Activated CD4-positive, alpha-beta memory T cell treated with anti-CD3 and anti-CD28 coated beads, Interleukin-2, amount 10 ng/mL, durations not matched to agents 7 days and 5 days (primary cell): ENCODE data around the gene PDE3B. TPM values are rescaled to one million over a fixed set of nuclear protein-coding genes. Genes with fewer than 3 reads are reported as not detected.

Source experiments
- CTCF ChIA-PET: fragments of 350-600 bp; sonication (Branson Sonifier 250); formaldehyde crosslinking; loops from one replicate; lab custom pipeline; 2021; ENCODE audit warnings: antibody characterized with exemption, inconsistent platforms; lab: Charles Lee
- POLR2A ChIA-PET: fragments of 350-600 bp; sonication (Branson Sonifier 250); formaldehyde crosslinking; loops from one replicate; lab custom pipeline; 2021; ENCODE audit warnings: antibody characterized with exemption; lab: Charles Lee
- DNase-seq: peaks from one replicate; pipeline ENCODE4 v3.0.0-alpha.2; 2020
- H3K27ac Mint-ChIP-seq: one replicate; pipeline ENCODE4 v1.8.0; 2021; ENCODE audit warnings: mild to moderate bottlenecking, mixed read lengths
- H3K27me3 Mint-ChIP-seq: one replicate; pipeline ENCODE4 v1.8.0; 2021; ENCODE audit warnings: mixed read lengths
- H3K36me3 Mint-ChIP-seq: one replicate; pipeline ENCODE4 v1.8.0; 2021; ENCODE audit warnings: low read depth, mixed read lengths
- H3K4me1 Mint-ChIP-seq: one replicate; pipeline ENCODE4 v1.8.0; 2021; ENCODE audit warnings: mixed read lengths
- H3K4me3 Mint-ChIP-seq: one replicate; pipeline ENCODE4 v1.8.0; 2021; ENCODE audit warnings: mild to moderate bottlenecking, mixed read lengths
- H3K9me3 Mint-ChIP-seq: one replicate; pipeline ENCODE4 v1.8.0; 2021; ENCODE audit warnings: mixed read lengths
- total RNA-seq, 2 experiments: library from RNA; stranded (reverse); gene quantifications; one replicate each; pipeline ENCODE4 v1.2.3, GENCODE V29; 2021

PDE3B gene
- total RNA-seq, 2 experiments from 2014 or later, result 73.9 to 74.9 TPM

DNA sequence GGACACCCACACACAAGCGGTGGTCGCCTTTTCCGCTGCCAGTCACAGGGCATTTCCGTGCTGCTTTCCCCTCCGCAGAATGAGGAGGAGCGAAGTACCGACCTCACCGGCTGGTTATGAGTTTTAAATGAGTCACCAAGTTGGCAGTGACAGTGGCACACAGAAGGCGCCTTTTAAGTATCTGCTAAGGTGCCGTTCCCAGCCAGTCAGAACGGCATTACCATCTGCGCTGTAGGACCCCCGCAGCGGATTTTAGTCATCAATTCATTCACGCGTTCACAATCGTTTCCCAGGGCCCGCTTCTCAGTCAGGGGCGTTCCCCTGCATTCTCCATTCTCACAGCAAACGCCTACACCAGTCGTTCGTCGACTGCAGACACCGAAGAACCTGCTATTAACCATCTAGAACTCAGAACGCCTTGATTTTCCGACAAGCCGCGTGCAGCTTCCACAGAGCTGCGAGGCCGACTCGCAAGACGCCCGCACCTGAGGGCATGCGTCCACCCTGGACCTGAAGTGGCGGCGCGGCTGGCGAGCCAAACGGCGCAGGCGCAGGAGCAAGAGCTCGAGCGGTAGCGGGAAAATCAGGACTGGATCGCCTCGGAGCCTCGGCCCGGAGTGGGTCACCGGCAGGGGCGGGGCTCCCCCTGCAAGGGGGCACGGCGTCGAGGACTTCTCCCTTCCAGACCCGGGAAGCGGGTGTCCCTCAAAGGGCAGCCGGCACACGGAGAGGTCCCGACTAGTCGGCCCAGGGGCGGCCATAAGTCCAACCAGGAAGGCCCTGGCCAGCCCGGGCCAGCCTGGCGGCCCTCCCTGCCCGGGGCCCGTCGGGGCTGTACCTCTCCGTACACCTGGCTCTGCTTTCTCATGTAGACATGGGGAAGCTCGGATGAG lies 247.8 kb downstream of the PDE3B start:
- peak; percentile 88 for DNase-seq
- Mint-ChIP-seq H3K9me3 (no peaks in the 10 kb centered on the region), H3K27ac (peak overlapping the region; percentile 95), H3K36me3 (peaks cover 23% of the 10 kb centered on the region), H3K27me3 (no peaks in the 10 kb centered on the region), H3K4me3 (peak overlapping the region; percentile 90), H3K4me1 (peaks cover 60% of the 10 kb centered on the region)
- POLR2A ChIA-PET, result interaction anchor here (0.6 to 3.4 kb wide), 31 partner anchors 10 to 1612 kb away, joined by 3 to 52 read pairs (median 4); partner anchors contain the start of genes COPB1, PDE3B and PSMA1
- CTCF ChIA-PET, result interaction anchor here (0.7 to 10.3 kb wide), 19 partner anchors 9 to 436 kb away, joined by 3 to 201 read pairs (median 5); partner anchors contain the start of genes COPB1, PDE3B and PSMA1

DNA sequence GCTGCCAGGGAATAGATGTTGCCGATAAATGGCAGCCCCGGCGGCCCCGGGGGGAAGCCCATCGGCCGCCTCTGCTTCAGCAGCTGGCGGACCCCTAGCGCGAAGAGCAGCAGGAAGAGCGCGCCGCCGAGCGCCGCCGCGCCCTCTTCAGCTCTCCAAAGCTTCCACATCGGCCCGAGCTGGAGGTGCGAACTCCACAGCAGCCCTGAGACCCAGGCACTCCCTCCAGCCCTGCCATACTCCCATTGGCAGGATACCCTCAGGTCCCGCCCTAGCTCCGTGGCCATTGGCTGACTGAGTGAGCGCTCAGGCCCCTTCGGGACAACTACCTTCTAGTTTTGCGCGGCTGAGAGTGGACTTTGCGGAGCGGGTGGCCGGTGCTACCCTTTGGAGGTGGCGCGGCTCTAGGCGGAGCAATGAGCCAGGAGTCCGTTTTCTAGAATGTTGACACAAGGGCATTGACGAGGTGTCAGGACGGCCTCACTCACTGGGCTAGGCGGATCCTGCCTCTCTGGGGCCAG lies 248.5 kb downstream of the PDE3B start, which contains the start of gene CYP2R1:
Gene CYP2R1, minus strand, starts transcription at position 196 of the 521 bp plus-strand sequence. Its CDS starts 26 bp downstream, at position 170.
- CTCF ChIA-PET, result interaction anchor here (0.7 to 10.3 kb wide), 19 partner anchors 8 to 437 kb away, joined by 3 to 201 read pairs (median 5); partner anchors contain the start of genes COPB1, PDE3B and PSMA1
- peaks cover 16% of the 10 kb centered on the region for H3K36me3 Mint-ChIP-seq
- POLR2A ChIA-PET, result interaction anchor here (0.7 to 3.4 kb wide), 27 partner anchors 11 to 1613 kb away, joined by 3 to 52 read pairs (median 4); partner anchors contain the start of genes COPB1, PDE3B and PSMA1
- no peaks in the 10 kb centered on the region for H3K27me3 Mint-ChIP-seq
- peak; percentile 94 for DNase-seq
- peak within 1 kb of the TSS; percentile 90 for H3K4me3 Mint-ChIP-seq
- no peaks in the 10 kb centered on the region for H3K9me3 Mint-ChIP-seq
- peak within 1 kb of the TSS; percentile 95 for H3K27ac Mint-ChIP-seq
- H3K4me1 Mint-ChIP-seq, result peaks cover 57% of the 10 kb centered on the region

DNA sequence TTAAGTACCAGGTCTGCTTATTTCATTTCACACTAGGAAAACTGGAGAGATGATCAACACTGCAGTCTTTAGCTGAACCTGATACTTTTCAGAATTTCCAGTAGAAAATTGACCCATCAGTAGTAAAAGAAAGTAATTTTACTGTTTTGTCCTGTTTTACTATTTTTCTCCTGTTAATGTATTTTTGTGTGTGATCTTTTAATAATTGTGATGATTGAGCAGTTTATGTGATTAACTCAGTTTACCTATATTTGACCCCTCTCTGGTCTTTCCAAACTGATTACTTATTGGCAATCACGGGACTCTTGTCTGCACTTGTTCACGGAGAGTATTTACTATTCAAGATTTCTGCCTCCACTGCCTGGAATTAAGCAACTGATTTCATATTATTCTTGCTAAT lies 249.0 kb downstream of the PDE3B start:
- Mint-ChIP-seq H3K9me3 (no peaks in the 10 kb centered on the region), H3K27me3 (no peaks in the 10 kb centered on the region), H3K4me3 (peak overlapping the region; percentile 84), H3K4me1 (peaks cover 54% of the 10 kb centered on the region), H3K36me3 (peaks cover 14% of the 10 kb centered on the region), H3K27ac (peak overlapping the region; percentile 78)
- CTCF ChIA-PET, result interaction anchor here (0.8 to 10.3 kb wide), 14 partner anchors 13 to 438 kb away, joined by 3 to 201 read pairs (median 6); partner anchors contain the start of genes COPB1, PDE3B and PSMA1
- no peak for DNase-seq
- POLR2A ChIA-PET, result interaction anchor here (0.6 to 3.4 kb wide), 20 partner anchors 10 to 535 kb away, joined by 3 to 52 read pairs (median 4); partner anchors contain the start of genes COPB1, PDE3B and PSMA1

DNA sequence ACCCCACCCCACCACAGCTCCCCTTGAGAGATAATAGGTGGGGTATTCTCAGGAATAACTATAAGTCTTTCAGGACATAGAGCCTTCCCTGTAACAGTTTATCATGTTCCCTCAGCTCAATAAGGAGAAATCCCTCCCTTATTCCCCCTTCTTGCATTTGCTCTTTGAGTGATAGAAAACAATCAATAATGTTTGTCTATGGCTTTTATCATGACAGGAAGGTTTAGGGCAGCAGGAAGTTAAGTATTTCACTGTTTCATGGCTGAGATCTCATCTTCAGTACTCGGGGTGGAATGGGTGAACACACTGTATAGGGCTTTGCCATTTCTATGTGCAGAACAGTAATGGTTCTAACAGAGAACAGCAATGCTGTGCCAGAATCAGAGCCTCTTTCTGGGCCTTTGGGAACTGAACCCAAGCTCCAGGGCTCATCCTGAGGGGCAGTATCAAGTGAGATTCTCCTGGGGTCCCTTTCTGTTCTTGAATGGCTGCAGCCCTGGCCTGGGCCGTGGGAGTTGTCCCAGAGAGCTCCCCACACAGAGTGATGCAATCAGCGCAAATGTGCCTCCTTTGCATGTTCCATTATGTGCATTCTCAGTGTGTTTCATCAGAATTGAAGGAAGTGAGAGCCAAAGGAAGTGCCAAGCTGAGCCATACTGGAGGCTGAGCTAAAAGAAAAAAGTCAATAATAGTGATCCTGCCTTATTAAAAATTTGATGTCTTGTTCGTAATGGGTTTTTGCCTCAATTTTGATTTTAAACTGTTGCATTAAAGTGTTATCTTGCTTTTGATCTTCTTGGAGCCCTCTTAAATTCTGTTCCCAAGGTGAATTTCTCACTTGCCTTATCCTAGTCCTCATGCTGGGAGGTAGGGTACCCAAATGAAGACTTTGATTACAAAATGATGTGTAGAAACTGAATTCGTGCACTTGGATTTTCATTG lies 251.3 kb downstream of the PDE3B start:
- H3K4me3 Mint-ChIP-seq, result no peak overlapping the region
- H3K27me3 Mint-ChIP-seq, result no peaks in the 10 kb centered on the region
- CTCF ChIA-PET, result interaction anchor here (10.3 kb wide), 1 partner anchor 11 kb away, joined by 201 read pairs; no protein-coding TSS in a partner anchor
- H3K9me3 Mint-ChIP-seq, result no peaks in the 10 kb centered on the region
- peaks cover 6% of the 10 kb centered on the region for H3K36me3 Mint-ChIP-seq
- peaks cover 37% of the 10 kb centered on the region for H3K4me1 Mint-ChIP-seq
- POLR2A ChIA-PET, result interaction anchor here (1.5 kb wide), 2 partner anchors 11 to 375 kb away, joined by 5 to 7 read pairs; partner anchors contain the start of gene PSMA1
- H3K27ac Mint-ChIP-seq, result peak overlapping the region; percentile 13
- peak; percentile 28 for DNase-seq

DNA sequence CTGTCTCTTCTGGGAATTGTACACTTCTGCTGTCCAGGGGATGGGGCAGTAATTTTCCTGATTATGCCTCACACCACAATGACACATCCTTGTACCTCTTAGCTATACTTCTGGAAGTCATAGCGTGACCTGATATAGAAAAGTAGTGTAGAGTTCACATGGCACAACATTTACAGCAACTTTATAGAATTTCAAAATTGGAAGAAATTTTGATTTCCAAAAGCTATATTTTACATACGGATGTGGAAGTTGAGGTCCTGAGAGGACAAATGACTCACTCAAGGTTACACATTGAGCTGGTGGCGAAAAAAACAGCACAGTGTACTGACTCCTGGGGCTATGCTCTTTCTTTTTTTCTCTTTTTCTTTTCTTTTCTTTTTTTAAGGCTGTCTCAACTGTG lies 254.8 kb downstream of the PDE3B start:
- no peaks in the 10 kb centered on the region for H3K36me3 Mint-ChIP-seq
- H3K27ac Mint-ChIP-seq, result no peak overlapping the region
- peaks cover 15% of the 10 kb centered on the region for H3K4me1 Mint-ChIP-seq
- ChIA-PET POLR2A (no interaction called here), CTCF (interaction anchor here (1.6 to 1.7 kb wide), 2 partner anchors 9 to 10 kb away, joined by 5 to 9 read pairs; no protein-coding TSS in a partner anchor)
- no peak overlapping the region for H3K4me3 Mint-ChIP-seq
- H3K9me3 Mint-ChIP-seq, result no peaks in the 10 kb centered on the region
- no peaks in the 10 kb centered on the region for H3K27me3 Mint-ChIP-seq
- no peak for DNase-seq

DNA sequence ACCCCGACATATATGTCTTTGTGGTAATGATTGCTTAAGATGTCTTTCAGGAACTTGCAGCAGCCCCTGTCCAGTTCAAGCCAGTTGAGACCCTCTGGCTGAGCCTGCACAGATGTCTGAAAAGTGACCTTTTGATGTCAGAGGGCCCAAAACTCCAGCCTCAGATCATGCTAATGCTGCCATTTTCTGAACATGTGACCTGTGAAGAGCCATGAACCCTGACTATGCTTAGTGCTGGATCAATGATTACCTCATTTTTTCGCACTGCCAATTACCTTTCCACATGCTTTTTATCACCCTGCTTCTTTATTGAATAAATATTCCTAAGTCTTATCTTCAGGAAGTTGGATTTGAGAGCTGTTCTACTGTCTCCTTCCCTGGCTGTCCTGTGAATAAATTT lies 255.3 kb downstream of the PDE3B start:
- H3K36me3 Mint-ChIP-seq, result no peaks in the 10 kb centered on the region
- H3K27me3 Mint-ChIP-seq, result no peaks in the 10 kb centered on the region
- H3K9me3 Mint-ChIP-seq, result no peaks in the 10 kb centered on the region
- peaks cover 17% of the 10 kb centered on the region for H3K4me1 Mint-ChIP-seq
- no peak overlapping the region for H3K4me3 Mint-ChIP-seq
- ChIA-PET POLR2A (no interaction called here), CTCF (interaction anchor here (1.6 to 1.7 kb wide), 2 partner anchors 8 to 9 kb away, joined by 5 to 9 read pairs; no protein-coding TSS in a partner anchor)
- DNase-seq, result no peak
- H3K27ac Mint-ChIP-seq, result no peak overlapping the region

DNA sequence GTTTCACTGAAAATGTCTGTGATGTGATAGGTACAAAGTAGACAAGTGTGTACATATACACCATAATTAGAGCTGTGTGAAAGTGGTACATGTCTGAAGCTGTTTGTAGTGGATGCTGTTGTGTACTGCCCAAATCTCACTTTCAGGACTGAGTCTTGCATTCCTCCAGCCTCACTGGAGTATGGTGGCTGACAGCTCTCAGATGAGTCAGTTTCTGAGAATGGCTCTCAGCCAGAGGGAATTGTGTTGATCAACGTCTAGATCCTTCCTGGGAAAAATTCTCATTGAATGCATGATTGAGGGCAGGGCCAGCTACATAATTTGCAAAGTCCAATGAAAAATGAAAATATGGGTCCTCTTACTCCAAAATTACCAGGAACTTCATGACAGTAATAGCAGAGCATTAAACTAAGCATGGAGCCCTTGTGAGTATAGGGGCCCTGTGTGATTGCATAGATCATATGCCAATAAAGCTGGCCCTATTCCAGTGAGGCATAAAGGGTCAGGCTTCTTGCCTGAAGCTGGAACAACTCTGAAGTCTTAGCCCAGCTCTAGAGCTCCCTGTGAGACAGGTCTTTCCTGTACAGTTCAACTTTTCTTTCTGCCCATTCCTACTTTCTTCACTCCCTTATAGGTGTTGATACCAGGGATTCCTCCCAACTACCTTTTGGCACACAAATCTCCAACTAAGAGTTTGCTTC lies 259.2 kb downstream of the PDE3B start:
- H3K4me1 Mint-ChIP-seq, result peaks cover 38% of the 10 kb centered on the region
- no peak overlapping the region for H3K27ac Mint-ChIP-seq
- peaks cover 4% of the 10 kb centered on the region for H3K36me3 Mint-ChIP-seq
- no peaks in the 10 kb centered on the region for H3K9me3 Mint-ChIP-seq
- CTCF ChIA-PET, result interaction anchor here (1.0 to 7.8 kb wide), 4 partner anchors 11 to 384 kb away, joined by 3 to 201 read pairs (median 12); partner anchors contain the start of genes CYP2R1 and PSMA1
- H3K27me3 Mint-ChIP-seq, result no peaks in the 10 kb centered on the region
- POLR2A ChIA-PET, result interaction anchor here (0.5 to 1.3 kb wide), 3 partner anchors 11 to 123 kb away, joined by 3 to 4 read pairs (median 4); partner anchors contain the start of gene CYP2R1
- H3K4me3 Mint-ChIP-seq, result no peak overlapping the region
- no peak for DNase-seq

DNA sequence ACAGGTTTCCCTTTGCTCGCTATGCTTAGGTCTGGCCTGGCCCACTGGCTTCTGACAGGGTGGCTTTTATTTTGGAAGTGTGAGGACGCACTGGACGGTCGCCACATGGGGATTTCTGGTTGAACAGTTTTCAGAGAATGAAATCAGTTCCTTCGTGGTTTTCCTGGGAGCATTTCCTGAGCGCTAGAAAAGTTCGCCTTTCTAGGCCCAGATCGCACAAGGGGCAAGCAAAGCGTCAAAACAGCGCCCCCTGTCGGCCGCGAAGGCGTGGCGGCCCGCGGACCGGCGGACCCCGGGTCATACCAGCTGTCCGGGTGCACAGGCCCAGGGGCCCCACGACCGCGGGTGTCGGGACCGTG lies 261.1 kb downstream of the PDE3B start:
- ChIA-PET CTCF (interaction anchor here (0.6 to 7.8 kb wide), 17 partner anchors 13 to 384 kb away, joined by 3 to 201 read pairs (median 7); partner anchors contain the start of genes CALCB, CYP2R1 and PSMA1), POLR2A (interaction anchor here (1.5 kb wide), 3 partner anchors 13 to 385 kb away, joined by 4 to 17 read pairs (median 7); partner anchors contain the start of genes CYP2R1 and PSMA1)
- peak overlapping the region; percentile 88 for H3K27ac Mint-ChIP-seq
- H3K36me3 Mint-ChIP-seq, result peaks cover 4% of the 10 kb centered on the region
- peak; percentile 85 for DNase-seq
- peak overlapping the region; percentile 86 for H3K4me3 Mint-ChIP-seq
- H3K4me1 Mint-ChIP-seq, result peaks cover 49% of the 10 kb centered on the region
- no peaks in the 10 kb centered on the region for H3K9me3 Mint-ChIP-seq
- no peaks in the 10 kb centered on the region for H3K27me3 Mint-ChIP-seq

DNA sequence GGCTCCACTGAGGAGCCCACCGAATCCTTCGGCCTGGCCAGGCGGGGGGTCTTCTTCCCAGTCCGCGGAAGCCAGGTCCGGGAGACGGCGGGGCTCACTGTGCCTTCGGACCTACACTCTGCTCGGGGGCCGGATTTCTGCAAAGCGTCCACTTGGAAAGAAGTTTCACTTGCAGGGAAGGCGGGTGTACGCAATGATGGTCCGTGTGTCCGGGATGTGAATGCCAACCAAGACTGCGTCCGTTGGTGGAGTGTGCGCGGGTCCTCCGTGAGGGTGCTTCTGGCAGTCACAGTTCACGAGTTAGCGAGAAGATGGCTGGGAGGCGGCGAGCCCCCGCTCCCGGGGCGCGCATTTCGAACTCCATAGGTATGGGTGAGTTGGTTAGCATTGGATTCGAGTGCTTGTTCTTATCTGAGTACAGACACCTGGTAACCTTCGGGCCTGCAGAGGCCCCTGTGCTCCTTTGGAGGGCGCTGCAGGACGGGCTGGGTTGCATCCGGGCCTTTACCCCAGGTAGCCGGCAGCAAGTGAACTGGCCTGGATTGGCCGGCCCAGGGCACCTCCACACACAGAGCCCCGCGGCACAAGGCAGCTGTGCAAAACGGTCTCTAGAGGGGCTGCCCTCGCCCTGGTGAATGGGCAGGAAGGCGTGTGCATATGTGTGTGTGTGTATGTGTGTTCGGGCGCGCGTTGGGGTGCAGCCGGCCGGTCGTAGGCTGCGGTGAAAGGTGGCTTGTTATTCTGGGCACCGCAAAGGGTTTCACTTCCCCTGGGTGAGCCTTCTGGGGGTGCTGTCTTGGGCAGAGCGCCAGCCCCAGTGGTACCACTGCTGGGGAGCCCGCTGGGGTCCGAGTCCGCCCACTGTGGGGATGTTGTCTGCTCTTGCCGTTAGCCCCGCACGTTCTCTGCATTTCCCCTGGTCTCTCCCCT lies 261.8 kb downstream of the PDE3B start:
- POLR2A ChIA-PET, result interaction anchor here (1.5 to 3.6 kb wide), 7 partner anchors 10 to 386 kb away, joined by 4 to 26 read pairs (median 17); partner anchors contain the start of genes CYP2R1, PDE3B and PSMA1
- peak overlapping the region; percentile 88 for H3K27ac Mint-ChIP-seq
- CTCF ChIA-PET, result interaction anchor here (0.6 to 7.8 kb wide), 23 partner anchors 10 to 385 kb away, joined by 3 to 201 read pairs (median 8); partner anchors contain the start of genes CALCB, CYP2R1, PDE3B and PSMA1
- peaks cover 49% of the 10 kb centered on the region for H3K4me1 Mint-ChIP-seq
- no peaks in the 10 kb centered on the region for H3K27me3 Mint-ChIP-seq
- H3K36me3 Mint-ChIP-seq, result peaks cover 4% of the 10 kb centered on the region
- no peaks in the 10 kb centered on the region for H3K9me3 Mint-ChIP-seq
- H3K4me3 Mint-ChIP-seq, result peak overlapping the region; percentile 86
- peak; percentile 86 for DNase-seq

DNA sequence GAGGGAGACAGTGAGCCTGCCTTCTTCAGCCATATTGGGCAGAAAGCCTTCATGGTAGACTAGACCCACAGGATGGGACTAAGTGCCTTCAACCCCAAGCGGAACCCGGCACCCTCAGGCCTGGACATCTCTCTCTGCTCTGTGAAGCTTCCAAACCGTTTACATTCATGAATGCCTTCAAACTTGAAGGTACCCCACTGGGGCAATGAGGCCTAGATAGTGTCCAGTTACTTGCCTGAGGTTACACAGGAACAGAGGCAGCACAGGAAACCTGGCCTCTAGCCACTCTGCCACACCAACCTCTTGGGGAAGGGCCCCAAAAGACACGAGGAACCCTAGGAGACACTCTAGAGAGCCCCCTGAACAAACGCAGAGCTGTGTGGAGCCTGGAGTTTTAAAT lies 263.0 kb downstream of the PDE3B start:
- Mint-ChIP-seq H3K9me3 (no peaks in the 10 kb centered on the region), H3K27ac (no peak overlapping the region), H3K4me1 (peaks cover 49% of the 10 kb centered on the region), H3K4me3 (peak overlapping the region; percentile 86), H3K27me3 (no peaks in the 10 kb centered on the region), H3K36me3 (peaks cover 4% of the 10 kb centered on the region)
- DNase-seq, result no peak
- ChIA-PET POLR2A (interaction anchor here (1.7 to 3.6 kb wide), 5 partner anchors 11 to 406 kb away, joined by 5 to 26 read pairs (median 21); partner anchors contain the start of genes CYP2R1, PDE3B and PSMA1), CTCF (interaction anchor here (0.6 to 7.8 kb wide), 46 partner anchors 9 to 606 kb away, joined by 3 to 201 read pairs (median 10); partner anchors contain the start of genes CALCB, COPB1, CYP2R1 and PDE3B)
